ENCODE results near the gene RAPH1. TPM values are rescaled to one million over a fixed set of nuclear protein-coding genes. Genes with fewer than 3 reads are reported as not detected.
A peak's percentile ranks its signal among the peaks of the same experiment; 100 is the strongest.
"Not testable (repeated sequence)": the region's sequence is repeated elsewhere in the genome, so short reads cannot be mapped to it uniquely, and the experiment has no call there.

RAPH1 gene
- total and polyA plus RNA-seq, 11 donors: 3.6 to 30.4 (median 16.2) TPM

DNA sequence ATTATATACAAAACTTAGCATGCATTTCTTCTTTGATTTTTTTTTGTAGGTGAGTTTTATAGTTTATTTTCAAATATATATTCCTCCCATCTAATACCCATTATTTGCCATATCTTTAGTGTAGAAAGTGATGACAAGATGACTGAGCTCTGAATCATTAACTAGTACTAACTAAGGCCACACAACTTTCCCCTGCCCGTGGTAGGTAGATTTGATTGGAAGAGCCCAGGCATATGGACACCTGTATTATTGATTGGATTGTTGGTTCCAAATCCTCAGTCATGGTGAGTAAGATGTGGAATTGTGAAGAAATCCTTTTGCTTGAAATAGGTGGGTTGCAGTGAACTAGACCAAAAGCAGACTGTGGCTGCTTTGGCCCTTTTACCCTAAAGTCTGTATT is 152.1 kb downstream of the RAPH1 start:
- no peaks in the 10 kb centered on the region for H3K4me1 ChIP-seq
- H3K9me3 ChIP-seq: no peaks in the 10 kb centered on the region
- no peak for ATAC-seq
- intact Hi-C loops (cut with DNase I): no loop called here
- H3K36me3 ChIP-seq: peaks cover 0 to 27% (median 3%) of the 10 kb centered on the region in 9 donors
- TF ChIP-seq, protein P1, sequence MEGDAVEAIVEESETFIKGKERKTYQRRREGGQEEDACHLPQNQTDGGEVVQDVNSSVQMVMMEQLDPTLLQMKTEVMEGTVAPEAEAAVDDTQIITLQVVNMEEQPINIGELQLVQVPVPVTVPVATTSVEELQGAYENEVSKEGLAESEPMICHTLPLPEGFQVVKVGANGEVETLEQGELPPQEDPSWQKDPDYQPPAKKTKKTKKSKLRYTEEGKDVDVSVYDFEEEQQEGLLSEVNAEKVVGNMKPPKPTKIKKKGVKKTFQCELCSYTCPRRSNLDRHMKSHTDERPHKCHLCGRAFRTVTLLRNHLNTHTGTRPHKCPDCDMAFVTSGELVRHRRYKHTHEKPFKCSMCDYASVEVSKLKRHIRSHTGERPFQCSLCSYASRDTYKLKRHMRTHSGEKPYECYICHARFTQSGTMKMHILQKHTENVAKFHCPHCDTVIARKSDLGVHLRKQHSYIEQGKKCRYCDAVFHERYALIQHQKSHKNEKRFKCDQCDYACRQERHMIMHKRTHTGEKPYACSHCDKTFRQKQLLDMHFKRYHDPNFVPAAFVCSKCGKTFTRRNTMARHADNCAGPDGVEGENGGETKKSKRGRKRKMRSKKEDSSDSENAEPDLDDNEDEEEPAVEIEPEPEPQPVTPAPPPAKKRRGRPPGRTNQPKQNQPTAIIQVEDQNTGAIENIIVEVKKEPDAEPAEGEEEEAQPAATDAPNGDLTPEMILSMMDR (IDR thresholded peaks at IDR 0.05): no peak
- TF ChIP-seq POLR2A (IDR thresholded peaks at IDR 0.05): no peak
- DNase-seq: no peak
- no peaks in the 10 kb centered on the region for H3K27me3 ChIP-seq
- no peak overlapping the region for H3K27ac ChIP-seq
- no peak overlapping the region for H3K4me3 ChIP-seq
- WGBS, 4 donors: 72 to 84% (median 80%) methylated on average over 1 of the region's 1 CpG

DNA sequence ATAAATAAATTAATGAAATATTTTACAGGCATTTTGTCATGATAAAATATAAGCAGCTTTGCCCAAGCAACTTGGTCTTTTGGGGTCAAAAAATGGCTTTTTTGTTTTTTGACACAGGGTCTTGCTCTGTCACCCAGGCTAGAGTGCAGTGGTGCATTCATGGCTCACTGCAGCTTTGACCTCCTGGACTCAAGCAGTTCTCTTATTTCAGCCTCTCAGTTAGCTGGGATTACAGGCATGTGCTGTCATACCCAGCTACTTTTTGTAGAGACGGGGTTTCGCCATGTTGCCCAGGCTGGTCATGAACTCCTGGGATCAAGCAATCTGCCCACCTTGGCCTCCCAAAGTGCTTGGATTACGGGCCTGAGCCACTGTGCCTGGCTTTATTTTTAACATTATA is 155.9 kb downstream of the RAPH1 start:
- no peak for DNase-seq
- intact Hi-C loops (cut with DNase I): no loop called here

DNA sequence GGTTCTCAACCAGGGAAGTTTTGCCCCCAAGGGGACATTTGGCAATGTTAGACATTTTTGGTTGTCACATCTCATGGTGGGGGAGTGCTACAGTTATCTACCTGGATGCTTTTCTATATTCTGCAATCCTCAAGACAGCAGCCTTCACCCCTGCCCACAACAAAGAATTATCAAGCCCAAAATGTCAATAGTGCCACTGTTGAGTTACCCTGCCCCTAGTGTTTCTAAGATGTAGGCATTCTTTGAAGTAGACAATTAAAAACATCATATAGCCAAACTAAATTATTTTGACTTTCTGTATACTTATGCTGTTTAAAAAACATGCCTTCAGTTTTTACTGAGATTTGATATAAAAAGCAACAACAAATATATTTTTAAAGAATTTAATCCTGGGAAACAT is 158.9 kb downstream of the RAPH1 start:
- no peak for ATAC-seq
- Histone ChIP-seq H3K4me1 (peaks cover 0 to 5% (median 0%) of the 10 kb centered on the region in 12 donors), H3K27me3 (no peaks in the 10 kb centered on the region), H3K36me3 (peaks cover 0 to 8% (median 0%) of the 10 kb centered on the region in 9 donors), H3K27ac (no peak overlapping the region), H3K4me3 (no peak overlapping the region), H3K9me3 (no peaks in the 10 kb centered on the region)
- intact Hi-C loops (cut with DNase I): no loop called here
- TF ChIP-seq, protein P1 (IDR thresholded peaks at IDR 0.05): peak in 1 of 12 donors; percentile 7
- TF ChIP-seq POLR2A (IDR thresholded peaks at IDR 0.05): no peak
- DNase-seq: no peak

More for the DNA sequence above, 155.9 kb downstream of the RAPH1 start:
- H3K27me3 ChIP-seq: no peaks in the 10 kb centered on the region
- H3K4me1 ChIP-seq: peaks cover 0 to 5% (median 0%) of the 10 kb centered on the region in 12 donors
- no peak for ATAC-seq
- H3K9me3 ChIP-seq: no peaks in the 10 kb centered on the region
- no peak overlapping the region for H3K27ac ChIP-seq
- H3K36me3 ChIP-seq: peaks cover 0 to 25% (median 3%) of the 10 kb centered on the region in 9 donors
- H3K4me3 ChIP-seq: no peak overlapping the region
- TF ChIP-seq, protein P1 (IDR thresholded peaks at IDR 0.05): no peak
- TF ChIP-seq POLR2A (IDR thresholded peaks at IDR 0.05): no peak
- 96 to 98% (median 96%) methylated on average over 3 of the region's 3 CpGs for WGBS, 4 donors

DNA sequence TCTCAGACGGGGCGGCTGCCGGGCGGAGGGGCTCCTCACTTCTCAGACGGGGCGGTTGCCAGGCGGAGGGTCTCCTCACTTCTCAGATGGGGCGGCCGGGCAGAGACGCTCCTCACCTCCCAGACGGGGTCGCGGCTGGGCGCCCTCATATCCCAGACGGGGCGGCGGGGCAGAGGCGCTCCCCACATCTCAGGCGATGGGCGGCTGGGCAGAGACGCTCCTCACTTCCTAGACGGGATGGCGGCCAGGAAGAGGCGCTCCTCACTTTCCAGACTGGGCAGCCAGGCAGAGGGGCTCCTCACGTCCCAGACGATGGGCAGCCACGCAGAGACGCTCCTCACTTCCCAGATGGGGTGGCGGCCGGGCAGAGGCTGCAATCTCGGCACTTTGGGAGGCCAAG is 162.4 kb downstream of the RAPH1 start:
- 94 to 95% (median 95%) methylated on average over 20 to 28 of the region's 31 CpGs for WGBS, 4 donors
- H3K27ac ChIP-seq; DNase-seq; intact Hi-C loops (cut with DNase I); H3K4me3 ChIP-seq; H3K27me3 ChIP-seq; H3K9me3 ChIP-seq; ATAC-seq: not testable (repeated sequence)
- Histone ChIP-seq H3K4me1 (peaks cover 0 to 14% (median 2%) of the 10 kb centered on the region in 12 donors), H3K36me3 (peaks cover 0 to 19% (median 0%) of the 10 kb centered on the region in 9 donors)
